CD4-positive, alpha-beta T cell treated with Interferon alpha-2 for 1 hour (primary cell): ENCODE data around the gene POLR2L.

ENCODE experiments used
- DNase-seq, 2 donors: peaks; one replicate each; pipeline ENCODE4 v3.0.0-alpha.2; 2020 to 2022

Gene POLR2L

DNA sequence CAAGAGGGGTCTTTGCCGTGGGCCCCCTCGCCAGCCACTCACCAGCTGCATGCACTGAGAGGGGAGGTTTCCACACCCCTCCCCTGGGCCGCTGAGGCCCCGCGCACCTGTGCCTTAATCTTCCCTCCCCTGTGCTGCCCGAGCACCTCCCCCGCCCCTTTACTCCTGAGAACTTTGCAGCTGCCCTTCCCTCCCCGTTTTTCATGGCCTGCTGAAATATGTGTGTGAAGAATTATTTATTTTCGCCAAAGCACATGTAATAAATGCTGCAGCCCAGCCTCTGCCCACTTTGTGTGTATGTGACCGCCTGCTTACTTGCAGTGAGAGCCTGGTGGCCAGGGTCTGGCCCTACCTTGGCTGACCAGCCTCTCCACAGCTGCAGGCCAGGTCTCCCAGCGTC is 17.4 kb downstream of the POLR2L start:
- no peak for DNase-seq

DNA sequence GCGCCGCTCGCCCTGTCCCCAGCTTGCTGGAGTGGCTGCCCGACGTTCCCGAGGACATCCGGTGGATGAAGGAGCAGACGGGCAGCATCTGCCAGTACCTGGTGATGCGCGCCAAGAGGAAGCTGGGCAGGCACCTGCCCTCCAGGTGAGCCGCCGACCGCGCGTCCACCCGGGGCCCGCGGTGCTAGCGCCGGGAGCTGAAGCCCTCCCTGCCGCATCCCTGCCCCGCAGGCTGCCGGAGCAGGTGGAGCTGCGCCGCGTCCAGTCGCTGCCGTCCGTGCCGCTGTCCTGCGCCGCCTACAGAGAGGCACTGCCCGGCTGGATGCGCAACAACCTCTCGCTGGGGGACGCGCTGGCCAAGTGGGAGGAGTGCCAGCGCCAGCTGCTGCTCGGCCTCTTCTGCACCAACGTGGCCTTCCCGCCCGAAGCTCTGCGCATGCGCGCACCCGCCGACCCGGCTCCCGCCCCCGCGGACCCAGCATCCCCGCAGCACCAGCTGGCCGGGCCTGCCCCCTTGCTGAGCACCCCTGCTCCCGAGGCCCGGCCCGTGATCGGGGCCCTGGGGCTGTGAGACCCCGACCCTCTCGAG is 17.9 kb downstream of the POLR2L start:
- DNase-seq = no peak

DNA sequence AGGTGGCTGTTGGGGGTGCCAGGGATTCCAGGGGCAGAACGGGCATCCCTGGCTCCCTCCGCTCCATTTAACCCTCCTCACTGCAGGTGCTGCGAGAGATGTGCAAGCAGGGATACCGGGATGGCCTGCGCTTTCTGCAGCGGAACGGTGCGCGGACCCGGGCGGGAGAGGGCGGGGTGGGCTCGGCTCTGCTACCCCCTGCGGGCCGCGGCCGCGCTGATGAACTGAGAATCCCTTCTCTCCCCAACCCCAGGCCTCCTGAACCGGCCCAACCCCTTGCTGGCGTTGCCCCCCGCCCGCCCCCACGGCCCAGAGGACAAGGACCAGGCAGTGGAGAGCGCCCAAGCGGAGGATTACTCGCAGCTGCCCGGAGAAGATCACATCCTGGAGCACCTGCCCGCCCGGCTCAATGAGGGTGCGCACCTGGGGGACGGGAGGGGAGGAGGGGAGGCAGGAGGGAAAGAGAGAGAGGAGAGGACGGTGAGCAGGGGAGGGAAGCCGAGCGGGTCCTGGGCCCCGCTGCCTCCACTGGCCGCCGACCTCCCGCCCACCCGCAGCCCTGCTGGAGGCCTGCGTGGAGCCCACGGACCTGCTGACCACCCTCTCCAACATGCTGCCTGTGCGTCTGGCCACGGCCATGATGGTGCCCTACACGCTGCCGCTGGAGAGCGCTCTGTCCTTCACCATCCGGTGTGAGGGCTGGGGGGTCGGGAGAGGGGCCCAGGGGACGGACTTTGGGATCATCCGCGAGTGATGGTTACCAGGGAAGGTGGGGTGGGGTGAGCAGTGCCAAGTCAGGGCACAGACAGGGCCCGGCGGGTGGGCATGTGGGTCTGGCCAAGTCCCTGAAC is 18.7 kb downstream of the POLR2L start:
- DNase-seq = no peak

DNA sequence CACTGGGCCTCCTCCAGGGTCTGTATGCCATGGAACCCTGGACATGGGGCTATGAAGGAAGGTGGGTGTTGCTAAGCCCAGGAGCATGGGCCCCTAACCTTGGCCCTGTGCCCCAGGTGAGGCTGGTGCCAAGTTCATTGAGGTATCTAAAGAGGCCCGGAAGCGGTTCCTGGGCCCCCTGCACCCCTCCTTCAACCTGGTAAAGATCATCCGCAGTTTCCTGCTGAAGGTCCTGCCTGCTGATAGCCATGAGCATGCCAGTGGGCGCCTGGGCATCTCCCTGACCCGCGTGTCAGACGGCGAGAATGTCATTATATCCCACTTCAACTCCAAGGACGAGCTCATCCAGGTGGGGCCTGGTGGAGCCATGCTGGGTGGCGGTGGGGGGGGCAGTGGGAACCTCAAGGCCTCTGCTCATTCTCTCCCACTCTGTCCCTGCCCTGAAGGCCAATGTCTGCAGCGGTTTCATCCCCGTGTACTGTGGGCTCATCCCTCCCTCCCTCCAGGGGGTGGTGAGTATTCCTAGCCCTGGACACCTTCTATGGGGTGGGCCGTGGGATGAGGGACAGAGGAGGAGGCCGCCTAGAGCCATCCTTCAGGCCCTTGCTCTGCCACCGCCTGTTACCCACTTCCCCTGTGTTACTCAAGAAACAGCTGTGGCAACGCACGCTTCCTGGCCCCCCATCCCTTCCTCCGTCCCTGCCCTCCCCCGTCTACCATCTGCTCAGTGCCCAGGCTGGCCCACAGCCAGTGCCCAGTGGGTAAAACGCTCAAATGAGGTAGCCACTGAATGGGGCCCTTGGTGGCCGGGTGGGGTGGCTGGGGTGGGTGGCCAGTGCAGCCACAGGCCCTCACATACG is 20.6 kb downstream of the POLR2L start:
- DNase-seq = peak in 1 of 2 donors; percentile 35

DNA sequence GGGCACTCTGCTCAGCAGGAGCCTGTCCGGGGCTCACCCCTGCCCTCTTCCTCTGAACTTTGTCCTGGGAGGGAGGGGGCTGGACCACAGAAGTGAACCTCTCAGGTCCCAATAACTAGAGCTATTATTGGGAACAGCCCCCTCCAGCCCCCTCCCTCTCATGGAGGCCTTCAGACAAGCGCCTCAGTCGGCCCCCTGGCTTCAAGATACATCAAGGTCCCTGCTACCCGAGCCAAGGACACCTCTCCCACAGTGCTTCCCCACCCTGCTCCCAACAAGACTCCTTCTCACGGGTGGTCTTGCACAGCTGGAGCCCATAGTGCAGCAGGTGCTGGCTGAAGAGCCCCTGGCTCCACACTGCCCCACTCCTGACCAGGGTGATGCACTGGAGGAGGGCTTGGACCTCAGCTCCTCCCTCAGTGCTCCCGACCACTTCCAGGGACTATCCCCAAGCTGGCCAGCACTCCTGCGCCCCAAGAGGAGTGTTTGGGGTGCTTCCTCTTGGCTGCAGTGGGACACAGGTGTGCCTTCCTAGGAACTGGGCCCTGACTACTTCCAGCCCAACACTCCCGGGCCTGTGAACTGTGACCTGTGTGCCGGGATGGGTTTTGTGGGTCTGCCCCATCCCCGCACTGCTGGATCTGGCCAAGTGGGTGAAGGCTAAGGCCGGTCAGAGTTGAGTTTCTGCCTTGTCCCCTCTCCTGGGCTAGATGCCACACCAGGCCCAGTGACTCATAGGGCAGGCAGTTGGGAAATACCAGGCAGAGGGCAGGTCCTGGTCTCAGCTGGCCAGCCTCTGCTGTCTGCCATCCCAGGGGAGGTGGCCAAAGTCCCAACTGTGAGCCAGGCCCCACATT is 21.4 kb downstream of the POLR2L start:
- peak in 1 of 2 donors; percentile 58 for DNase-seq

DNA sequence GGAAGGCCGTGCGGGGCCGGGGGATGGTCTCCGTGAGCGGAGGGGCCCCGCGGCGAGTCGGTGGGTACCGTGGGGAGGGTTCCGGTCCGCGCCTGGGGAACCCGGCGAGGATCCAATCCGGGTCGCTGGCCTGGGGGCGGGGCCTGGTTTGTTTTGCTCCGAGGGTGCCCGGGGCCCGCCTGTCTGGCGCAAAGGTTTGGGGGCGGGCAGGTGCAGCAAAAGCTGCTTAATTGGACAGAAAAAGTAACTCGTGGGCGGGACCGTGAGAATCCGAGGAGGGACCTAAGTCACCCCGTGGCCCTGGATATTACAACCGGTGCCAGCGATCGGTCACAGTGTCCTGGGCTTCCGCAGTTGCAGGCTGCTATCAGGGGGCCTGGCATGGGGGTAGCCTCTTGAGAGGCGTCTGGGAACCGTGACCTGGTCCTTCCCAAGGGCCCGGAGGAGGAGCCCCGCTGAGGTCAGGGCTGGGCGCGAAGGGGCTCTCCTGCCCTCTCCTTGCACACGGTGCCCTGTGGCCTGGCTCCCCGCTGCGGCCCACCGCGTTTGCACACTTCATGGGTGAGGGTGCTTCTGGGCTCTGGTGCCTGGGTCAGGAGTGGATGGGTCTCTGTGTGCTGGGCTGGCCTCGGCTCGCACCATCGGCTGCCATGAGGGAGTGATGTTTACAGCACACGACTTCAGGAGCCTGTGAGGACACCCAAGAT is 22.2 kb downstream of the POLR2L start:
- peak; percentile 95 to 96 for DNase-seq

DNA sequence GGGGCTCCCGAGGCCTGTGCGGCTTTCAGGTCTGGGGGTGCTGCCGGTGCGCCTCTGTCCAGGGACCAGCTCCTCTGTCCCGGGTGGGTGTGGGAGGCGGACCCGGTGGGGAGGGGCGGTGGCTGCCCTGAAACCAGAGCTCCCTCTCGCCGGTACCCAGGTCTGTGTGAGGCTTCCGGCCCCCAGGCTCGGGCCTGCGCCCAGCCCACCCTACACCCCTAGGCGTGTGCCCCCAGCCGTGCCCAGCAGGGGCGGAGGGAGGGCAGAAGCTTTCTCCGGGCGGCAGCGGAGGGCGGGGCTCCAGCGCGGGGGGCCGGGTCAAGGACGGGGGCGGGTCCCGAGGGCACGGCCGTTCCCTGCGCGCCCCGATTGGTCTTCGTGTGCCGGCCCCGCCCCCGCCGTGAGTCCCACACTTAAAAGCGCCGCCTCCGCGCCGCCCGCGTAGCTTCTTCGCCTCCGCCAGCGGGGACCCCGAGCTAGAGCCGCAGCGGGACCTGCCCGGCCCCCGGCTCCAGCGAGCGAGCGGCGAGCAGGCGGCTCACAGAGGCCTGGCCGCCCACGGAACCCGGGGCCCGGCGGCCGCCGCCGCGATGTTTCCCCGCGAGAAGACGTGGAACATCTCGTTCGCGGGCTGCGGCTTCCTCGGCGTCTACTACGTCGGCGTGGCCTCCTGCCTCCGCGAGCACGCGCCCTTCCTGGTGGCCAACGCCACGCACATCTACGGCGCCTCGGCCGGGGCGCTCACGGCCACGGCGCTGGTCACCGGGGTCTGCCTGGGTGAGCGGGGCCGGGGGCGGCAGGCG is 23.0 kb downstream of the POLR2L start:
- peak; percentile 92 to 95 for DNase-seq

DNA sequence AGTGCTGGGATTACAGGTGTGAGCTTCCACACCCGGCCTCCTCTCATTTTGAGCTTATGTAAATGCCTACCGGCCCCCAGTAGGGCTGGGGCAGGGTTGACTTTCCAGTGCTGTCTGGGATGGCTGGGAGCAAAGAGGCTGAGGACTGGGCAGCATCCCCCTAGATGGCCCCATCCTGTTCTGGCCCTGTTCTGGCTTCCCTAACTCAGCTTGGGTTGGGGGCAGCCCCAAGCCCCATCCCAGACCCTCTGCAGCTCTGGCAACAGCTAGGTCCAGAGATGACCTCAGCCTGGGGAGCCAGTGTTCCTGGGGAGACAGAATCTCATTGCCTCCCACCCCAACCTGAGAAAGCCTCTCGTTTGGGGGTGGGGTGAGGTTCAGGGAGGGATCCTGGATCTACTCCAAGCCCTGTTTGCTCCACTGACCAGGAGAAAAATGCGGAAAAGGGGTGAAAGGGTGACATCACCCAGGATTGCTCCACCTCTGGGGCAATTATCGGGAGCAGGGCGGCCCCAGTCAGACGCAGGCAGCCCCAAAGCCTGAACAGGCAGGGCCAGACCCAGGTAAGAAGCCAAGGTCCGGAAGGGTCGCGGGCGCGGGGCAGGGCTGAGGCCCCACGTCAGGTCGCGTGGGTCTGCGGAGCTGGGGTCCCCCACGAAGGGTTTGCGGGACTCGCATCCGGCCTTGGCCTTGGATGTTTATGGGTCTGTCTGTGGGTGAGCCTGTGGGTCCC is 23.8 kb downstream of the POLR2L start, which contains the start of gene PNPLA2:
Gene PNPLA2, plus strand, starts transcription at position 519 of the 733 bp plus-strand sequence. CDS start 805 bp downstream, outside the sequence.
- DNase-seq = no peak

DNA sequence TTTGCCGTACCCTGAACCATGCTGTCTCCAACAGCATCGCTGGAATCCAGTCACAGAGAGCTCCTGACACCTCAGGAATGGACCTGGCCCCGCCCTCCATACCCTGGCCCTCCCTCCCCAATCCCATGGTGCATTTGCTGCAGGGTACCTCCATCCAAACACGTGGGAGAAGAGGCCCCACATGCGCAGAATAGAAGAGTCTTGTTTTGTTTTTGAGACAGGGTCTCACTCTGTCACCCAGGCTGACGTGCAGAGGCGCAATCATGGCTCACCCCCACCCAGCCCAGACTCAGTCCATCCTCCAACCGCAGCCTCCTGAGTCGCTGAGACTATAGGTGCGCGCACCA is 25.9 kb downstream of the POLR2L start:
- DNase-seq = no peak

DNA sequence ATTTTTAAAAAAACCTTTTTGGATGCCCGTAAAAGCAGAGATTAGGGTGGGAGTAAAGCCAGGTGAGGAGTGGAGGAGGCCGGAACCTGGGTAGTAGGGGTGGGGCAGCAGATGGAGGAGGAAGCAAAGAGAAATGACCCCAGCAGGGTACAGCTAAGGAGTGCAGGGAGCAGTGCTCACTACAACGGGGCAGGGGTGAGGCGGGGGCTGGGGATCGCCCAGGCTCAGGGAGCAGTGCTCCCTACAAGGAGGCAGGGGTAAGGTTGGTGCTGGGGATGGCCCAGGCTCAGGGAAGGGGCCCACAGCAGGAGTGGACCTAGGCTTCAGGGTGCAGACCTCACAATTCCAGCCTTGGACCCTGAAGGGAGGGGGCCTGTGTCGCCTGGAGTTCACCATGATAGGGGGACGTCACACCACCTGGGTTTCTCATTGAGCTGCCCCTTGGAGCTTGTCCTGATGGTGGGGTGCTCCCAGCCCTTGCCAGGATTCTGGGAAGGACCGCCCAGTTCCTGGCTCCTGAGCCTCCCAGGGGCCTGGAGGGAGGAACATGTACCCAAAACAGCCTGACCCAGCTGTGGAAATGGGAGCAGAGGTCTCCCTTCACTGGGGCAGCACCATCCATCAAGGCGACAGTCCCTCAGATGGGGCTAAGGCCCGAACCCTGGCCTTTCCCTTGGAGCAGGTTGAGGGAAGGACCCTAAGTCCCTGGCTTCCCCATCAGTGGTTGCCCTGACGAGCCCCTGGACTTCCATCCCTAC is 26.5 kb downstream of the POLR2L start:
- DNase-seq = no peak

DNA sequence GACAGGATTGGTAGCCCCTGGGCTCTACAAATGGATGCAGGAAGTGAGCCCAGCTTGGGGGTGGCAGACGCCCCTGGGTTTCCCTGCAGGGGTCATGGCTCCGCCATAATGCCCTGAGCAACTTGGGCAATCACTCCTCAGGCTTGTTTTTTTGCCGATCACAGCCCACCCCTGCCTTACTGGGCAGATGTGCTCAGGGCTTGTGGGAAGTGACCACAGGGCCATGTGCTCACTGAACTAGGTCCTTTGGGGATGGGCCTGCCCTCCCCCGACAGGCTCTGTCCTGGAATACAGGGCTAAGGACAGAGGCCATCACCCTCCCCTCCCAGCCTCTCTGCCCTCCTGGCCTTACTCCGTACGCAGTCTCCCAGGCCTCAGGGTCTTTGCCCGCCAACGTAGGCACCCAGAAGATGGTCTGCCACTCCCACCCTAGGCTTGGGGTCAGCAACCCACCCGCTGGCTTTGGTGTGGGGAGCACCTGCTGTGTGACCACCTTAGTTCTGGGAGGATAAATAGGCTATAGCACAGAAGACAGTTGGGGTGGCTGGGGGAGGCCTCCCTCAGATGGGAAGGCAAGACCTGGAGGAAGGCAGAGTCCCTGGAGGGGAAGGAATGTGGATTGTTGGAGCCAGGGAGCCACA is 28.8 kb downstream of the POLR2L start:
- DNase-seq = no peak

DNA sequence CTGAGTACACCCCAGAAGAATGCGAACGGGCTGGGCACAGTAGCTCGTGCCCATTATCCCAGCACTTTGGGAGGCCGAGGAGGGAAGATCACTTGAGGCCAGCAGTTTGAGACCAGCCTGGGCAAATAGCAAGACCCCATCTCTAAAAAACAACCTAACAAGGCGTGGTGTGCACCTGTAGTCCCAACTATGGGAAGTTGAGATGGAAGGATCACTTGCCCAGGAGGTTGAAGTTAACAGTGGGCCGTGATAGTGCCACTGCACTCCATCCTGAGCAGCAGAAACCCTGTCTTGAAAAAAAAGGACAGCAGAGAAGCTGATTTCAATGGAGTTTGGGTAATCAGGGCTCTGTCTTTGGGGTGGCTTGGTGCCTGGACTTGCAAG is 29.3 kb downstream of the POLR2L start:
- DNase-seq = no peak

DNA sequence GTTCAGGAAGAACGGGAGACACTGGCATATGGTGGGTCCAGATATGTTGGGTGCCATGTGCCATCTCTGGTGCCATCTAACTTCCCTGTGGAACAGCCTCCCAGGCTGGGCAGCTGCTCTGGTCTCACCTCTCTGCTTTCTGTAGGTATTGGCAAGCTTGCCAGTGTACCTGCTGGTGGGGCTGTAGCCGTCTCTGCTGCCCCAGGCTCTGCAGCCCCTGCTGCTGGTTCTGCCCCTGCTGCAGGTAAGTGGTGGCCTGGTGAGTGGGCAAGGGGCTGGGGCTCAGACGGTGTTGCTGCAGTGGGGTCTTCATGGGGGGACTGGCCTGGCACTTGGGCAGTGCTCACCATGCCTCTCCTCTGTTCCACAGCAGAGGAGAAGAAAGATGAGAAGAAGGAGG is 29.9 kb downstream of the POLR2L start:
- DNase-seq = no peak

DNA sequence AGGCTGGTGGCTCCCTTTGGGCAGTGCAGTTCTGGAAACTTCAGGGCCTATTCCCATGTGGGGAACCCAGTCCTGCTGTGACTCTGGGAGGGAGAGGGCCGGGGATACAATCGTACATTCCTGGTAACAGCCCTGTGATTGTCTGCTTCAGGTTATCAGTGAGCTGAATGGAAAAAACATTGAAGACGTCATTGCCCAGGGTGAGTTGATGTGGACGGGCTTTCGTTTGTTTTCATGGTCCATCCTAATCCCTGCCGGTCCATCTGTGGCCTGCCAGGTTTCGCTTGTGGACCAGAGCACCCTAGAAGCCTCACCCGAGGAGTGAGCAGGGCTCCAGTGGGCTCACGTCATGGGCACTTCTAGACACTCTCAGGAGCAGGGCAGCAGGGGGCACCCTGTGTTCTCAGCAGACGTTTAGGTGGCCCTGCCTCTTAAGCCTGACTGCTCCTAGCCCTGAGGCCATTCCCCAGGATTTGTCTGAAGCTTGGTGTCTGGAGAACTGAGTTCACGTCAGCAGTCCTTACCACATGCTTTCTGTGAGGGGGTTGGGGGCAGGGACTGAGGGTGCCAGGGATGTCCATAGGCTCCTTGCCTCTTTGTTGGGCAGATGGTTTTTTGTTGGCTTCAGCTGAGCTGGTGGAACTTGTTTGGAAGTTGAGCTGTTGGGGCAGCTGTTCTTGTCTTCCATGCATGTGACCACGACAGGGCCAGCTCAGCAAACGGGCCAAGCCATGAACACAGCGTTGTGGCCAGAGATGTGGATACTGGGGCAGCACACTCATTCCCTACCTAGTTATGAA is 30.7 kb downstream of the POLR2L start:
- DNase-seq = no peak

DNA sequence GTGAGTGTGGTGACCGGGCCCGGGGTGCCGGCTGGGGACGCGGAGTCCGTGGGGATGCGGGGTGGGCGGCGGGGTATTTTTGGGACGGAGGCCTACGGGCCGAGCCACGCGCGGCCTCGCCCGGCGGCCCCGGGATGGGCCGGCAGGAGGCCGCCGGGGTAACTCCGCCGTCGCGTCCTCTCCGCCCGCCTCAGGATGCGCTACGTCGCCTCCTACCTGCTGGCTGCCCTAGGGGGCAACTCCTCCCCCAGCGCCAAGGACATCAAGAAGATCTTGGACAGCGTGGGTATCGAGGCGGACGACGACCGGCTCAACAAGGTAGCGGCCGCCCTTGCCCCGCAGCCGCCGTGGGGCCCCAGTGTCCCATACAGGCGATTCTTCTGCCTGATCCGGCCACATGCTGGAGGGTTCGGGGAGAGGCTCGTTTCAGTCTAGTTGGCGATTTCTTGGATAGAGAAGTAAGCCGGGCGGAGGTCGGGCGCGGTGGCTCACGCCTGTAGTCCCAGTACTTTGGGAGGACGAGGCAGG is 32.2 kb downstream of the POLR2L start:
- no peak for DNase-seq

DNA sequence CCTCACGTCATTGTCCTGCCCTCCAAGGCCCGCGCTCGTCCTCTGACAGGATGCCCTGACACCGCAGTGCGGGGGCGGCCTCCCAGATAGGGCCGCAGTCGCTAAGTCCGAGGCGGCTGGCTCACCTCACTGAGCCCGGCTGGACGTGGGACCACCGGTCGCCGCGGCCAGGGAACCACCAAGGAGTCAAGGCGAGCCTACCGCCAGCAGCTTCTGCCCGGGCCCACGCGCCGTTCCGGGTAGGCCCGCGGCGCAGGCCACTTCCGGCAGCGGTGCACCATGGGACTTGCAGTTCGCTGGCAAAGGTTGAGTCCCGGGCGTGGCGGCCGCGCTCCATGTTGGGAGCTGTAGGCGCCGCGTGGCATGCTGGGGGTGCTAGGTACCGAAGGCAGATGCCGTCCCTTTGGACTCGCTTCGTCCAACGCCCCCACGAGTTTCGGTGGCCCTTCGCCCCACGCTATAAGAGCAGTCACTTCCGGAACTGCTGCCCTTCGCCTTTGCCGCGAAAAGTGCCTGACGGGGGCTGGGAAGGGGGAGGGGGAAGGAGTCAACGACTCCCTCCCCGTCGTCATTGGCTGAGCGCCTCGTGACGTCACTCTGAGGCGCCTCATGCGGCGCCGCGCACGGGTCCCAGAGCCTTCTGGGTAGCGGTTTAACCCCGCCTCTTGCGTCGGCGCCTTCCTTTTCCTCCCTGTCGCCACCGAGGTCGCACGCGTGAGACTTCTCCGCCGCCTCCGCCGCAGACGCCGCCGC is 32.9 kb downstream of the POLR2L start, which contains the start of gene RPLP2:
Gene RPLP2, plus strand, starts transcription at position 681 of the 753 bp plus-strand sequence. CDS start 268 bp downstream, outside the sequence.
- DNase-seq = peak; percentile 96 to 97
